ENCODE measurements around the gene EBP. TPM values are rescaled to one million over a fixed set of nuclear protein-coding genes. Genes with fewer than 3 reads are reported as not detected.

EBP gene
- total and polyA plus RNA-seq, 9 of the 15 experiments (the other 6 are each of a cell fraction or from before 2014, with no cell fraction given): 228 to 987 (median 274) TPM

DNA sequence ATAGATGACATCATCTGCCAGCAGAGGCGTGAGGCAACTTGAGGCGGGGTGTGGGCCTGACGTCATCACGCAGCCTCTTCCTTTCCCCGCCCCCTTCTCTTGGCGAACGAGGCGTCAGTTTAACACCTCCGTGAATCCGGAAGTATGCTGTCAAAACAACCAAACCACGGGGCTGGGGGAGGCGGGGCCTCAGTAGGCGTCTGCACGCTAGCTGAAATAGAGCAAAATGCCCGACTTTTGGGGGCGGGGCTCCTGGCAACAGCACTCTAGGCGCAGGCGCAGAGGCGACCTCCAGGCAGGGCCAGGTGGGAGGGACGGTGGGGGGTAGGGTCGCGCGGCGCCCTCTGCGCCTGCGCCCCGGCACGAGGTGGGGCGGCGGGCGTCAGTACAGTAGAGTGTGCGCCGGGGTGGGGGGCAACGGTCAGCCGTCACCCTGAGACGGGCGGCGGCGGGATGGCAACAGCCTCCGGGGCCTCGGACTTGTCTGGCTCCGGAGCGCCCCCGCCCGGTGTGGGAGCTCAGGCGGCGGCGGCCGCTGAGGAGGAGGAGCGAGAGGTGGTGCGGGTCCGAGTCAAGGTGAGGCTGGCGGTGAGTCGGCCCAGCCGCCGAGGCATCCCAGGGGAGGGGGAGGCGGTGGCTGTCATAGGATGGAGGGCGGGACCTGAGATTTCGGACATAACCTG lies 17.9 kb downstream of the EBP start, which contains the start of gene TBC1D25 (continued):
- no peak for TF ChIP-seq BRCA1 (IDR thresholded peaks at IDR 0.05)
- no peak for TF ChIP-seq BRCA1 (CRISPR knock-in tag; IDR thresholded peaks at IDR 0.05)
- TF ChIP-seq ZNF76 (CRISPR knock-in tag; IDR thresholded peaks at IDR 0.05; ENCODE audit: borderline replicate concordance): no peak
- no peak for TF ChIP-seq E2F3 (CRISPR knock-in tag; IDR thresholded peaks at IDR 0.05)
- peak; percentile 100 for TF ChIP-seq ATF7 (IDR thresholded peaks at IDR 0.05)
- TF ChIP-seq SIRT6 (IDR thresholded peaks at IDR 0.05; ENCODE audit: low read depth, low read length): no peak
- no peak for TF ChIP-seq HDAC3 (IDR thresholded peaks at IDR 0.05; ENCODE audit: borderline replicate concordance, partially characterized antibody)
- TF ChIP-seq TBL1XR1 (IDR thresholded peaks at IDR 0.05; ENCODE audit: low read length in 2 of 2): peak in 1 of 2 experiments; percentile 63; a peak in 1 of 4 replicates
- TF ChIP-seq, protein P1, sequence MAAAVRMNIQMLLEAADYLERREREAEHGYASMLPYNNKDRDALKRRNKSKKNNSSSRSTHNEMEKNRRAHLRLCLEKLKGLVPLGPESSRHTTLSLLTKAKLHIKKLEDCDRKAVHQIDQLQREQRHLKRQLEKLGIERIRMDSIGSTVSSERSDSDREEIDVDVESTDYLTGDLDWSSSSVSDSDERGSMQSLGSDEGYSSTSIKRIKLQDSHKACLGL (CRISPR knock-in tag; IDR thresholded peaks at IDR 0.05; ENCODE audit: borderline replicate concordance, poor library complexity, severe bottlenecking): no peak
- TF ChIP-seq NFIC (IDR thresholded peaks at IDR 0.05): no peak; the same call in 1 of the 2 replicates
- no peak for TF ChIP-seq MCM2 (IDR thresholded peaks at IDR 0.05; ENCODE audit: low read depth)
- peak; percentile 32; the same call in 1 of the 2 replicates for TF ChIP-seq ZFX (CRISPR knock-in tag; IDR thresholded peaks at IDR 0.05)
- no peak for TF ChIP-seq PHF20 (IDR thresholded peaks at IDR 0.05; ENCODE audit: partially characterized antibody)
- peak; percentile 61 for TF ChIP-seq CCNT2 (IDR thresholded peaks at IDR 0.05; ENCODE audit: borderline replicate concordance, extremely low read depth, insufficient read length, low read depth, low read length)
- TF ChIP-seq, protein P2, sequence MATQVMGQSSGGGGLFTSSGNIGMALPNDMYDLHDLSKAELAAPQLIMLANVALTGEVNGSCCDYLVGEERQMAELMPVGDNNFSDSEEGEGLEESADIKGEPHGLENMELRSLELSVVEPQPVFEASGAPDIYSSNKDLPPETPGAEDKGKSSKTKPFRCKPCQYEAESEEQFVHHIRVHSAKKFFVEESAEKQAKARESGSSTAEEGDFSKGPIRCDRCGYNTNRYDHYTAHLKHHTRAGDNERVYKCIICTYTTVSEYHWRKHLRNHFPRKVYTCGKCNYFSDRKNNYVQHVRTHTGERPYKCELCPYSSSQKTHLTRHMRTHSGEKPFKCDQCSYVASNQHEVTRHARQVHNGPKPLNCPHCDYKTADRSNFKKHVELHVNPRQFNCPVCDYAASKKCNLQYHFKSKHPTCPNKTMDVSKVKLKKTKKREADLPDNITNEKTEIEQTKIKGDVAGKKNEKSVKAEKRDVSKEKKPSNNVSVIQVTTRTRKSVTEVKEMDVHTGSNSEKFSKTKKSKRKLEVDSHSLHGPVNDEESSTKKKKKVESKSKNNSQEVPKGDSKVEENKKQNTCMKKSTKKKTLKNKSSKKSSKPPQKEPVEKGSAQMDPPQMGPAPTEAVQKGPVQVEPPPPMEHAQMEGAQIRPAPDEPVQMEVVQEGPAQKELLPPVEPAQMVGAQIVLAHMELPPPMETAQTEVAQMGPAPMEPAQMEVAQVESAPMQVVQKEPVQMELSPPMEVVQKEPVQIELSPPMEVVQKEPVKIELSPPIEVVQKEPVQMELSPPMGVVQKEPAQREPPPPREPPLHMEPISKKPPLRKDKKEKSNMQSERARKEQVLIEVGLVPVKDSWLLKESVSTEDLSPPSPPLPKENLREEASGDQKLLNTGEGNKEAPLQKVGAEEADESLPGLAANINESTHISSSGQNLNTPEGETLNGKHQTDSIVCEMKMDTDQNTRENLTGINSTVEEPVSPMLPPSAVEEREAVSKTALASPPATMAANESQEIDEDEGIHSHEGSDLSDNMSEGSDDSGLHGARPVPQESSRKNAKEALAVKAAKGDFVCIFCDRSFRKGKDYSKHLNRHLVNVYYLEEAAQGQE (IDR thresholded peaks at IDR 0.05; ENCODE audit: borderline replicate concordance): peak; percentile 16; the same call in 1 of the 2 replicates
- TF ChIP-seq, protein P2 (CRISPR knock-in tag; IDR thresholded peaks at IDR 0.05; ENCODE audit: low read depth): no peak
- no peak for TF ChIP-seq DNMT1 (IDR thresholded peaks at IDR 0.05)
- TF ChIP-seq E2F8 (IDR thresholded peaks at IDR 0.05; ENCODE audit: low read depth, partially characterized antibody): peak; percentile 37
